ENCODE data around the gene PTH2R.
"Not testable (repeated sequence)": the region's sequence is repeated elsewhere in the genome, so short reads cannot be mapped to it uniquely, and the experiment has no call there.

Gene PTH2R

GRCh38 chr2:208515099-208515498 is 108.5 kb downstream of the PTH2R start:
- H2AFZ ChIP-seq (ENCODE audit: low read depth, low read length, severe bottlenecking), result no peak overlapping the region
- no peaks in the 10 kb centered on the region for H3F3A ChIP-seq (ENCODE audit: insufficient read depth)
- H4K20me1 ChIP-seq (ENCODE audit: low read depth, low read length), result no peaks in the 10 kb centered on the region
- no peaks in the 10 kb centered on the region for H3K36me3 ChIP-seq (ENCODE audit: low read length)
- H3K9ac ChIP-seq (ENCODE audit: low read length), result no peak overlapping the region
- TF ChIP-seq CTCF (IDR thresholded peaks at IDR 0.05; ENCODE audit: insufficient read depth, low read length, poor library complexity, severe bottlenecking) (no peak), EZH2phosphoT487 (conservative IDR thresholded peaks at IDR 0.05; ENCODE audit: low read length) (no peak)
- H3K4me2 ChIP-seq (ENCODE audit: low read depth, low read length, poor library complexity, severe bottlenecking), result no peak overlapping the region
- no peaks in the 10 kb centered on the region for H3K9me3 ChIP-seq (ENCODE audit: insufficient read depth, low read length)
- no peaks in the 10 kb centered on the region for H3K9me2 ChIP-seq (replicated peaks; ENCODE audit: insufficient read depth, low read length)
- H3K79me2 ChIP-seq (ENCODE audit: insufficient read depth, low read length), result no peaks in the 10 kb centered on the region
- H3K27ac ChIP-seq (ENCODE audit: low read depth, low read length), result no peak overlapping the region
- no peaks in the 10 kb centered on the region for H3K27me3 ChIP-seq (ENCODE audit: low read length)
- no peak overlapping the region for H3K4me3 ChIP-seq (ENCODE audit: insufficient read depth, low read length, poor library complexity, severe bottlenecking)

- not testable (repeated sequence) for H3K9me2 ChIP-seq (replicated peaks; ENCODE audit: insufficient read depth, low read length); H3K9me3 ChIP-seq (ENCODE audit: insufficient read depth, low read length); H3K79me2 ChIP-seq (ENCODE audit: insufficient read depth, low read length); H3K27ac ChIP-seq (ENCODE audit: low read depth, low read length); H3K36me3 ChIP-seq (ENCODE audit: low read length); H2AFZ ChIP-seq (ENCODE audit: low read depth, low read length, severe bottlenecking); H3K9ac ChIP-seq (ENCODE audit: low read length); H3F3A ChIP-seq (ENCODE audit: insufficient read depth); H3K27me3 ChIP-seq (ENCODE audit: low read length); H3K4me3 ChIP-seq (ENCODE audit: insufficient read depth, low read length, poor library complexity, severe bottlenecking); H4K20me1 ChIP-seq (ENCODE audit: low read depth, low read length); H3K4me2 ChIP-seq (ENCODE audit: low read depth, low read length, poor library complexity, severe bottlenecking)
These were observed 116.5 kb downstream of the PTH2R start for GRCh38 chr2:208523069-208523468.

- H3K9me3 ChIP-seq (ENCODE audit: insufficient read depth, low read length); H4K20me1 ChIP-seq (ENCODE audit: low read depth, low read length); H3K9me2 ChIP-seq (replicated peaks; ENCODE audit: insufficient read depth, low read length); H3K36me3 ChIP-seq (ENCODE audit: low read length); H3K27me3 ChIP-seq (ENCODE audit: low read length); H3K27ac ChIP-seq (ENCODE audit: low read depth, low read length); H3K4me3 ChIP-seq (ENCODE audit: insufficient read depth, low read length, poor library complexity, severe bottlenecking); H3K79me2 ChIP-seq (ENCODE audit: insufficient read depth, low read length); H3F3A ChIP-seq (ENCODE audit: insufficient read depth); H3K9ac ChIP-seq (ENCODE audit: low read length); H3K4me2 ChIP-seq (ENCODE audit: low read depth, low read length, poor library complexity, severe bottlenecking); H2AFZ ChIP-seq (ENCODE audit: low read depth, low read length, severe bottlenecking): not testable (repeated sequence)
These were observed 118.6 kb downstream of the PTH2R start for GRCh38 chr2:208525165-208525564.

- Histone ChIP-seq H3K27ac (ENCODE audit: low read depth, low read length) (no peak overlapping the region), H3K9me2 (replicated peaks; ENCODE audit: insufficient read depth, low read length) (no peaks in the 10 kb centered on the region), H3F3A (ENCODE audit: insufficient read depth) (no peaks in the 10 kb centered on the region), H3K27me3 (ENCODE audit: low read length) (no peaks in the 10 kb centered on the region), H2AFZ (ENCODE audit: low read depth, low read length, severe bottlenecking) (no peak overlapping the region), H3K9me3 (ENCODE audit: insufficient read depth, low read length) (no peaks in the 10 kb centered on the region), H4K20me1 (ENCODE audit: low read depth, low read length) (no peaks in the 10 kb centered on the region), H3K36me3 (ENCODE audit: low read length) (no peaks in the 10 kb centered on the region), H3K79me2 (ENCODE audit: insufficient read depth, low read length) (no peaks in the 10 kb centered on the region), H3K9ac (ENCODE audit: low read length) (no peak overlapping the region), H3K4me2 (ENCODE audit: low read depth, low read length, poor library complexity, severe bottlenecking) (no peak overlapping the region), H3K4me3 (ENCODE audit: insufficient read depth, low read length, poor library complexity, severe bottlenecking) (no peak overlapping the region)
- TF ChIP-seq CTCF (IDR thresholded peaks at IDR 0.05; ENCODE audit: insufficient read depth, low read length, poor library complexity, severe bottlenecking), result no peak
- TF ChIP-seq EZH2phosphoT487 (conservative IDR thresholded peaks at IDR 0.05; ENCODE audit: low read length), result no peak
These were observed 123.2 kb downstream of the PTH2R start for GRCh38 chr2:208529796-208530195.
